ENCODE measurements around the gene OR5L1. TPM values are rescaled to one million over a fixed set of nuclear protein-coding genes. Genes with fewer than 3 reads are reported as not detected.

The OR5L1 gene
- not detected in 2 replicates for total RNA-seq (2014; rRNA removed; shearing (Covaris generic))

- DNase-seq (ENCODE audit: low spot score), result no peak
Observed at GRCh38 chr11:55811067-55811466, at the start of gene OR5L1. OR5L1 (plus strand) TSS chr11:55811367; CDS start chr11:55811467, 100 bp downstream.

- DNase-seq (ENCODE audit: low spot score), result no peak
Observed at GRCh38 chr11:55773138-55773537, 38.0 kb upstream of the OR5L1 start, which contains the start of gene OR5D13. OR5D13 (plus strand) TSS chr11:55773438; CDS start chr11:55773438, 0 bp downstream.

GRCh38 chr11:55791606-55792005, 19.6 kb upstream of the OR5L1 start:
- no peak for DNase-seq (ENCODE audit: low spot score)

- DNase-seq (ENCODE audit: low spot score), result no peak
Observed at GRCh38 chr11:55793321-55793720, 17.8 kb upstream of the OR5L1 start.

- no peak for DNase-seq (ENCODE audit: low spot score)
Observed at GRCh38 chr11:55795256-55795655, 15.9 kb upstream of the OR5L1 start, which contains the start of gene OR5D14. OR5D14 (plus strand) TSS chr11:55795556; CDS start chr11:55795556, 0 bp downstream.

- no peak for DNase-seq (ENCODE audit: low spot score)
Observed at GRCh38 chr11:55806248-55806647, 4.9 kb upstream of the OR5L1 start.

GRCh38 chr11:55819330-55819729, 8.2 kb downstream of the OR5L1 start, which contains the start of gene OR5D18:
OR5D18 (plus strand) TSS chr11:55819630; CDS start chr11:55819630, 0 bp downstream.
- no peak for DNase-seq (ENCODE audit: low spot score)

GRCh38 chr11:55826919-55827318, 15.8 kb downstream of the OR5L1 start, which contains the start of gene OR5L2:
OR5L2 (plus strand) TSS chr11:55827219; CDS start chr11:55827219, 0 bp downstream.
- DNase-seq (ENCODE audit: low spot score), result no peak

- DNase-seq (ENCODE audit: low spot score), result no peak
Observed at GRCh38 chr11:55838452-55838851, 27.3 kb downstream of the OR5L1 start, which contains the start of gene OR5D16. OR5D16 (plus strand) TSS chr11:55838752; CDS start chr11:55838752, 0 bp downstream.

GRCh38 chr11:55847453-55847852, 36.3 kb downstream of the OR5L1 start:
- DNase-seq (ENCODE audit: low spot score), result no peak

- DNase-seq (ENCODE audit: low spot score), result no peak
Observed at GRCh38 chr11:55849037-55849436, 37.9 kb downstream of the OR5L1 start.

GRCh38 chr11:55852141-55852540, 41.0 kb downstream of the OR5L1 start:
- no peak for DNase-seq (ENCODE audit: low spot score)

GRCh38 chr11:55854704-55855103, 43.5 kb downstream of the OR5L1 start:
- DNase-seq (ENCODE audit: low spot score), result no peak

Other genes with a start within 250 kb of the OR5L1 start
- gene OR4C16, start 239.2 kb upstream of the OR5L1 start, total RNA-seq (2014; rRNA removed; shearing (Covaris generic)), result not detected in 2 replicates
- not detected in 2 replicates for gene OR4C11, start 203.7 kb upstream of the OR5L1 start, total RNA-seq (2014; rRNA removed; shearing (Covaris generic))
- gene OR4P4, start 176.3 kb upstream of the OR5L1 start, total RNA-seq (2014; rRNA removed; shearing (Covaris generic)), result not detected in 2 replicates
- not detected in 2 replicates for gene OR4S2, start 163.0 kb upstream of the OR5L1 start, total RNA-seq (2014; rRNA removed; shearing (Covaris generic))
- not detected in 2 replicates for gene OR4C6, start 149.2 kb upstream of the OR5L1 start, total RNA-seq (2014; rRNA removed; shearing (Covaris generic))
- gene OR5D13, start 37.9 kb upstream of the OR5L1 start, total RNA-seq (2014; rRNA removed; shearing (Covaris generic)), result not detected in 2 replicates
- gene OR5D14, start 15.8 kb upstream of the OR5L1 start, total RNA-seq (2014; rRNA removed; shearing (Covaris generic)), result not detected in 2 replicates
- gene OR5D18, start 8.3 kb downstream of the OR5L1 start, total RNA-seq (2014; rRNA removed; shearing (Covaris generic)), result not detected in 2 replicates
- not detected in 2 replicates for gene OR5L2, start 15.9 kb downstream of the OR5L1 start, total RNA-seq (2014; rRNA removed; shearing (Covaris generic))
- not detected in 2 replicates for gene OR5D16, start 27.4 kb downstream of the OR5L1 start, total RNA-seq (2014; rRNA removed; shearing (Covaris generic))
- not detected in 2 replicates for gene TRIM51, start 71.9 kb downstream of the OR5L1 start, total RNA-seq (2014; rRNA removed; shearing (Covaris generic))
- gene OR5W2, start 103.2 kb downstream of the OR5L1 start, total RNA-seq (2014; rRNA removed; shearing (Covaris generic)), result not detected in 2 replicates
- not detected in 2 replicates for gene OR5I1, start 125.0 kb downstream of the OR5L1 start, total RNA-seq (2014; rRNA removed; shearing (Covaris generic))
- not detected in 2 replicates for gene OR10AG1, start 158.6 kb downstream of the OR5L1 start, total RNA-seq (2014; rRNA removed; shearing (Covaris generic))
- gene OR5F1, start 183.3 kb downstream of the OR5L1 start, total RNA-seq (2014; rRNA removed; shearing (Covaris generic)), result not detected in 2 replicates
- gene OR5AS1, start 216.3 kb downstream of the OR5L1 start, total RNA-seq (2014; rRNA removed; shearing (Covaris generic)), result not detected in 2 replicates

Data from HT-29 (cell line).